DND-41 (cell line): ENCODE measurements around the gene B4GALT3.

Source experiments
- CTCF ChIP-seq: IDR thresholded peaks from 2 replicates; pipeline ENCODE4 v1.5.1; 2012; ENCODE audit warnings: borderline replicate concordance, low read length, moderate library complexity, mild to moderate bottlenecking; ENCODE audit not compliant: poor library complexity, severe bottlenecking; ENCODE audit errors: extremely low read depth
- EZH2 ChIP-seq: IDR thresholded peaks from 3 replicates; pipeline ENCODE4 v1.6.1; 2012; ENCODE audit warnings: borderline replicate concordance, low read depth, mild to moderate bottlenecking, moderate library complexity, low read length, inconsistent platforms; ENCODE audit not compliant: severe bottlenecking

GRCh38 chr1:161185282-161185682 lies 8.0 kb upstream of the B4GALT3 start:
- TF ChIP-seq CTCF (no peak), EZH2 (no peak)
